Measurements from ENCODE around the gene DPM3. TPM values are rescaled to one million over a fixed set of nuclear protein-coding genes. Genes with fewer than 3 reads are reported as not detected.

Gene DPM3
- total and polyA plus RNA-seq, 2 of the 4 experiments (the other 2 are of a cell fraction), result 29.0 to 129 TPM

GRCh38 chr1:155145491-155145890, 5.2 kb upstream of the DPM3 start:
- Histone ChIP-seq H4K8ac (ENCODE audit: low read depth in 2 of 2, low read length in 2 of 2) (no peak overlapping the region), H2AFZ (replicated peaks; ENCODE audit: low read length, poor library complexity) (no peak overlapping the region), H4K5ac (ENCODE audit: low read depth, low read length) (no peak overlapping the region), H3K79me1 (ENCODE audit: low read depth in 1 of 2, low read length in 2 of 2) (no peaks in the 10 kb centered on the region), H3K4ac (ENCODE audit: low read depth, low read length) (no peak overlapping the region), H3K9me1 (ENCODE audit: insufficient read depth, low read length) (no peaks in the 10 kb centered on the region), H2BK20ac (ENCODE audit: low read depth, low read length) (no peak overlapping the region), H4K20me1 (ENCODE audit: insufficient read depth, low read length) (no peaks in the 10 kb centered on the region), H3K23ac (ENCODE audit: low read depth, low read length) (no peak overlapping the region), H3K18ac (ENCODE audit: low read depth, low read length) (no peak overlapping the region), H2BK120ac (ENCODE audit: low read depth, low read length) (no peak overlapping the region), H3K4me1 (ENCODE audit: control insufficient read depth, insufficient read depth, low read length) (no peaks in the 10 kb centered on the region), H4K91ac (ENCODE audit: insufficient read depth, low read depth, low read length) (no peak overlapping the region), H3K9ac (ENCODE audit: low read depth, low read length) (no peak overlapping the region), H3K27ac (ENCODE audit: insufficient read depth, low read length) (no peak overlapping the region), H2AK9ac (replicated peaks; ENCODE audit: low read depth, low read length, poor library complexity) (no peak overlapping the region), H3K56ac (ENCODE audit: extremely low read depth, insufficient read depth, low read length) (no peak overlapping the region), H3K4me2 (ENCODE audit: low read depth, low read length) (no peak overlapping the region), H2BK5ac (ENCODE audit: low read depth, low read length, poor library complexity, severe bottlenecking) (no peak overlapping the region), H3K14ac (replicated peaks; ENCODE audit: low read depth, low read length) (no peak overlapping the region), H2AK5ac (ENCODE audit: low read depth, low read length) (no peak overlapping the region), H3K4me3 (ENCODE audit: insufficient read depth, low read depth, low read length) (no peak overlapping the region), H3K27me3 (ENCODE audit: control insufficient read depth, insufficient read depth, low read length) (peaks cover 16% of the 10 kb centered on the region), H3K36me3 (ENCODE audit: control insufficient read depth, insufficient read depth, low read length) (no peaks in the 10 kb centered on the region), H3K9me3 (ENCODE audit: control insufficient read depth, insufficient read depth, low read length) (no peaks in the 10 kb centered on the region), H2BK15ac (ENCODE audit: low read depth, low read length) (no peak overlapping the region)
- ChIA-PET CTCF (interaction anchor here (0.6 to 0.9 kb wide), 2 partner anchors 54 to 502 kb away, joined by 3 read pairs; no protein-coding TSS in a partner anchor), POLR2A (ENCODE audit: unreplicated experiment) (no interaction called here)
- TF ChIP-seq CEBPB (IDR thresholded peaks at IDR 0.05; ENCODE audit: low read depth, low read length) (no peak), RAD21 (IDR thresholded peaks at IDR 0.05; ENCODE audit: low read length) (no peak), USF2 (IDR thresholded peaks at IDR 0.05; ENCODE audit: low read depth, low read length) (no peak), MAZ (IDR thresholded peaks at IDR 0.05; ENCODE audit: borderline replicate concordance, low read depth, low read length) (no peak), RFX5 (IDR thresholded peaks at IDR 0.05; ENCODE audit: low read depth, low read length) (no peak), BHLHE40 (IDR thresholded peaks at IDR 0.05; ENCODE audit: low read depth, low read length) (no peak), CTCF (conservative IDR thresholded peaks at IDR 0.05; ENCODE audit: low read depth, low read length) (no peak), ELK1 (IDR thresholded peaks at IDR 0.05; ENCODE audit: borderline replicate concordance, low read depth, low read length) (no peak), MXI1 (IDR thresholded peaks at IDR 0.05; ENCODE audit: borderline replicate concordance, low read depth, low read length) (no peak), POLR2A (IDR thresholded peaks at IDR 0.05; ENCODE audit: low read depth, low read length) (no peak), MAFK (IDR thresholded peaks at IDR 0.05; ENCODE audit: low read depth, low read length) (no peak), SMC3 (IDR thresholded peaks at IDR 0.05; ENCODE audit: low read depth, low read length) (no peak), FOS (IDR thresholded peaks at IDR 0.05; ENCODE audit: low read depth, low read length) (no peak), RCOR1 (IDR thresholded peaks at IDR 0.05; ENCODE audit: insufficient replicate concordance, low read length) (no peak), CHD1 (IDR thresholded peaks at IDR 0.05; ENCODE audit: low read depth, low read length) (no peak), NFE2L2 (IDR thresholded peaks at IDR 0.05; ENCODE audit: low read depth, low read length) (no peak)
- ATAC-seq (ENCODE audit: low read depth) (no peak), DNase-seq (no peak)
- dilution Hi-C loops (cut with HindIII; ENCODE audit: low sequenced_read_pairs, unreplicated experiment), result no loop called here
- no TSS peak for BruUV-seq (replicated peaks)
- WGBS, 2 experiments (ENCODE audit: extremely low coverage in 2 of 2, insufficient read length in 1 of 2), result no CpG with 5 or more reads among the region's 3 CpGs
- intact Hi-C loops (cut with micrococcal nuclease), result no loop called here
- in situ Hi-C loops (cut with MboI; ENCODE audit: low sequenced_read_pairs), result no loop called here
